GM18498 (cell line): ENCODE data around the gene C14orf93.

Experiments used
- ATAC-seq: cut with Tn5 transposase; IDR thresholded peaks from one replicate; pipeline ENCODE4 v1.9.1; 2021; ENCODE audit warnings: mild to moderate bottlenecking, moderate library complexity; ENCODE audit not compliant: unreplicated experiment

The C14orf93 gene

DNA sequence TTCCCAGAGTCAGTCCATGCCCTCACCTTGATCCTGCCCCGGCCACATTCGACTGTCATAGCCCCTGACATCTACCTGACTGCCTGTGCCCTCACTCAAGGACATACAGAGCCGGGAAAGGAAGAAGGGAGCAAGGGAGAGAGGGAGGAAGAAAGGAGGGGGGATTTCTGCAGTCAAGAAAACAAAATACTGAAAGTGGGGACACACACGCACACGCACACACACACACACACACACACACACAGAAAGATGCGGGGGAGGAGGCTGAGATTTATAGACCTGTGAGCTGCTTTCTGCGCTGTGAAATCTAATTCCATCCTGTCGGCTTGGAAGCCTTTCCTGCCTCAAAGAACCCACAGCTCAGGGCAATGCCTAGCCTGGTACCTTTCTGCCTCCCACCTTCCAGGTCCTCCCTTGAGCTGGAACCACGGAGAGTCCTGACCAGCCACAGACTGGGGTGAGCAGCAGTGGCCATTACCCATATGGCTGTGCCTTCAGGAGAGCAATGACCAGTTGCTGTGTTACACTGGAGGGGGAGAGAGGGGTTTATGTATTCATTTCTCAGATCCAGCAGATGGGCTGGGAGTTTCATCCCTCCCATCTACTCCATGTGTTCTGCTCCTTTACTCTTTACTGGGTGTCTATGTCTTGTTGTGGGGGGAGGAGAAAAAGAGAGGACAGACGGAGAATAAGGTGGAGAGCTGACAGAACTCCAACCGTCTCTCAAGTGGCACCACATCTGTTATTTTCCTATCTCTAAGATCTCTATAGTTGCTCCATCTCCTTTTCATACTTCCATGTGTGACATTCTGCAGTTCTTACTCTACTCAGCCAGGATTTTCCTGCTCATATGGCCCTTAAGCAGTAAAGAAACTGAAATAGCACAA lies 12.9 kb downstream of the C14orf93 start:
- ATAC-seq = no peak

DNA sequence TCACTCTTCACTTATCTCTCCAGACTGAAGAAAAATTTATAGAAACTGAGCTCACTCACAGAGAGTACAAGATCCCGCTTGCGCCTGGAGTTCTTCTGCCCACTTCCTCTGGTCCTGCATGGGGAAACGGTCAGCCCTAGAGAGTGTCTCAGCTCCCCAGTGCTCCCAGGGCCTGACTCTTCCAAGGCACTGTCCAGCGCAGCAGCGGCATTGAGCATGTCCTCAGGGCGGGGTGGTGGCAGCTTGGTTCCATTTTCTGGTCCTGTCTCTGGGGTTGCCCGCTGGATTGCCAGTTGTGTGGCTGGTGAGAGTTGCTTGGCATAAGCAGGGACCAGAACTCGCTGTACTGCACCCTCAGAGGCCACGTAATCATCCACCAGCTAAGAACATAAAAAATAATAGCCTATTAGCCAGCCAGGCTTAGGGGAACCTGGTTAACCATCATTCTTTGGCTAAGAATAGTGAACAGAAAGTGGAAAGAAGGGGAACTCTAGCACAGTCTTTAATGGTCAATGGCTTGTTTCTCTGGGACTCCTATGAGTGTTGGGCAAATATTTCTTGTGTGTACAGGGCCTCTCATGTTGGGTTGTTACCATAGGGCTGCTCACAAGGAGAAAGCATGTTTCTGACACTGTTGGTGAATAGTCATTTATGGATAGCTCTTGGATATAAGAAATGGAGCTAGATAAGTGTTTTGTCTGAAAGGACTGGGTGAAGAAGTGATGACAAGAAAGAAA lies 13.9 kb downstream of the C14orf93 start:
- no peak for ATAC-seq

- no peak for ATAC-seq
These were observed 15.1 kb downstream of the C14orf93 start for GRCh38 chr14:22994762-22995275.

DNA sequence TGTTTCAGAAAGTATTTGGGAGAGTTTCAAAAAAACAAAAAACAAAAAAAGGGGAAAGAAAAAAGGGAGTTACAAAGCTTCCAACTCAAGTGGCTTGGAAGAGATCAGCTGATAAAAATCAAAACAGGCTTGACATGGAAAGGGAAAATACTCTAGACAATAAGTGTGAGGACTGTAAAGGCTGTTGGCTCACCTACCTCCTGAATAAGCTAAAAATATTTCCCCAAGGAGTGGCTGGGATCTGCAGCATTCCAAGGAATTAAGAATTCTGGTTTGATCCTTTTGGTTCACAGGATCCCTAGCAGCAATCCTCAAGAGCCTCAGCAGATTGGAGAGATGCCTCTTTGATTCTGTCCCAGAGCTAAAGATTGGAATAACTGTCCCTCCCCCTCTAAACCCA lies 16.4 kb downstream of the C14orf93 start:
- ATAC-seq = no peak

DNA sequence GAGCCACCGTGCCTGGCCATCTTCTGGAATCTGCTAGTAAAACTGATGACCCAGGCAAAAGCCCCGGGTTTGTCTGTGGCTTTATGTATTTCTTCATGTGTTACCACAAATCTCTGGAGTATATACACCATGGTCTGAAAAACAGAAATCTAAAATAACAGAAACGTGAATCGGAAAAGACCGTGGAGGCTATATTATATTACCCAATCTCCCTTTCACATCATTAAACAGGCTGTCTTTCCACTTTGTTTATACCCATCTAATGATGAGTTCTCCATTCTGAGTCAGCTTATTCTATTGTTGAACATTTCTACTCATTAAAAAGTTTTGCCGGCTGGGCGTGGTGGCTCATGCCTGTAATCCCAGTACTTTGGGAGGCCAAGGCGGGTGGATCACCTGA lies 18.1 kb downstream of the C14orf93 start:
- ATAC-seq = no peak

DNA sequence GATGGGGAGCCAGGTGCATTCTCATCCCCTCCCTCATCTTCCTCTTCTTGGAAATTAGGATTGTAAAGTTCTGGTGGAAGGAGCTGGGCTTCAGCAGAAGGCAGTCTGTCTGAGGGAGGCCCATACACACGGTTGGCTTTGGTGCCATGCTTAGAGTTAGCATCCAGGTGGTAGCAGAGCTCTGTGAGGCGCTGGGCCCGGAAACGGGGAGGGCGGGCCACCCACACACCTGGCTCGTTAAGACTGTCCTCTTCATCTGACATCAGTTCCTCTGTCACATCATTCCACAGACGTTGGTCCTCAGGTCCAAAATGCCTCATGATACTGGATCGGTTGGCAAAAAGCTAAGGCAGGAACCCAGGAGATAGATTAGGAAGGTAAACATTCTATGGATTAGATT lies 22.7 kb downstream of the C14orf93 start:
- ATAC-seq = no peak

- ATAC-seq = no peak
These were observed 23.4 kb downstream of the C14orf93 start for GRCh38 chr14:22986508-22987054.

DNA sequence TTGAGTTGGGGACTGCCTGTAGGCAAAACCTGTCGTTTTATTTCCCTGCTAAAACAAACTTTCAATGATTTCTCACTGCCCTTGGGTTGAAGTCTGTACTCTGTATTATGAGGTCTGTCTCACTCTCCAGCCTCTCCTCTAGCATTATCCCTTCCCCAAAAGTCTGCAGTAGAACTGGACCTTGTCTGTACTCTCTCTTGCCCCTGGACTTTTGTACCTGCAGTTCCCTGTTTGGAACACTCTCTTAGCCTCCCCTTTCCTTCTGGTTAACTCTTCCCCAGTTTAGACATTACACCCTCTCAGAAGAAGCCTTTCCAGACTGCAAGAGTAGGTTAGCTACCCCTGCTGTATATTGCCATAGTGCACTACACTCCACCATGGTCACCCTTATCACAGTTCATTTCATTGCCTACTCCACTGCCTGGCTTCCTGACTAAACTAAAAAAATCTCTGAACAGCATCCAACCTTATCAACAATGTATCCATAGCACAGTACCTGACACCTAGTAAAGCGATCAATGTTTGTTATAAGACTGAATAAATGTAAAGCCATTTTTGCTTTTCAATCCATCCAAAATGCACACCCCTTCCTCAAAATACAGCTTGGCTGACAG lies 23.9 kb downstream of the C14orf93 start:
- no peak for ATAC-seq

DNA sequence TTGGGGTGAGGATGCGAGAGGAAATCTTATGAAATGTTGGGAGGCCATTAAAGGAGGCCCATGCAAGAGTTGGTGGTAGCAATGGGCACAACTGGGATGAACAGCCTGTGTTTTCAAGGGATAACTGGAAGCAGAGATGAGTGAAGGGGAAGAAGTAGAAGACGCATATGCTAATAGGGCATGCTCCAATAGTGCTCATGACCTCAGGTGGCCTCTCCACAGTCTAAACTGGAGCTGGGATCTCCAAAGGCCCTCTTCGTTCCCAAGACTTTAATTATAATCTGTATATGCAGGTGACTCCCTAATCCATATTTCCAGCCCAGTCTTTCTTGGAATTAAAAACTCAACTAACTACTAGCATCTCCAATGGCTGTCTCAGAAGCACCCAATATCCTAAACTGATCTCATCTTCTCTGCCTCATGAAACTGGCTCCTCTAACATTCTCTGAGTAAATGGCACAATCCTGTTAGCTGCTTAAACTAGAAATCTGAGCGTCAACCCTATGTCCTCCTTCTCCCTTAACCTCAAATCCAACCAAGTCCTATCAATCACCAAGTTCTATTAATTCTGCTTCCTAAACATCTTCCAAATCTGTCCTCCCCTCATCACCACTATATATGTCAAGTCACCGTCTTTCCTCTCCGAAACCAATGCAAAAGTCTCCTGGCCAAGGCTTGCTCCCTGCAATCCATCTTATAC lies 24.8 kb downstream of the C14orf93 start:
- no peak for ATAC-seq

DNA sequence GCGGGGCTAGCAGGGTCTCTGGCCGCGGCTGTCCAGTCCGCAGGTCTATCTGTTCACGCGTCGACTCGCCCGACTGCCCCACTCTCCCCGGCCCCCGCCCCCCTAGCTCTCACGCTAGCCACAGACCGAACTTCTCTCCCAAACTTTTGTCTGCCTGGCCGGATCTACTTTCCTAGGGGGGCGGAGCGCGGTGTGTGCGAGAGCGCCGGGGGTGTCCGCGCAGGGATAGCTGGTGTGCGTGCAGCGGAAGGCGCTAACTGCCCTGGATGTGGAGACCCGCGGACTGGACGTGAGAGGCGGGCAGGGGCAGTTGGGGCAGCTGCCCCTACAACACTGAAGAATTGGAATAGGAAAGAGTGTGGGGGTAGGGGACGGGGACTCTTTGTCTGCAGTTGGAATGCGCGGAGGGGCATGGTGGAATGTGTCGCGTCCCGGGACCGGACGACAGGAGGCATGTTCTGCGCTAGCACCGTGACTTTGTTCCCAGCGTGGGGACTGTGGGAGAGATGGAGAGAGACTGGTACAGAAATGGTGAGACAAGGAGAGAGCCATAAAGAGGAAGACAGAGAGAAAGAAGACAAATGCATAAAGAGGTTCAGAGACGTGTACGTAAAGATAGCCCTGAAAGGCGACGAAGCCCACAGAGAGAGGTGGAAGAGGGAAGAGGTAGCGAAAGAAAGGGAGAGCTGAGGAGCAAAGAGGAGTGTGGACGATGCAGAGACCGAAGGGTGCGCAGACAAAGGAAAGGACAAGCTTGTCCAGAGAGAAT lies 27.3 kb downstream of the C14orf93 start, which contains the start of gene AJUBA:
Gene AJUBA, minus strand, starts transcription at position 75 of the 769 bp plus-strand sequence. CDS start 285 bp downstream, outside the sequence.
- ATAC-seq = no peak

GRCh38 chr14:22981876-22982476 lies 28.0 kb downstream of the C14orf93 start:
- no peak for ATAC-seq

DNA sequence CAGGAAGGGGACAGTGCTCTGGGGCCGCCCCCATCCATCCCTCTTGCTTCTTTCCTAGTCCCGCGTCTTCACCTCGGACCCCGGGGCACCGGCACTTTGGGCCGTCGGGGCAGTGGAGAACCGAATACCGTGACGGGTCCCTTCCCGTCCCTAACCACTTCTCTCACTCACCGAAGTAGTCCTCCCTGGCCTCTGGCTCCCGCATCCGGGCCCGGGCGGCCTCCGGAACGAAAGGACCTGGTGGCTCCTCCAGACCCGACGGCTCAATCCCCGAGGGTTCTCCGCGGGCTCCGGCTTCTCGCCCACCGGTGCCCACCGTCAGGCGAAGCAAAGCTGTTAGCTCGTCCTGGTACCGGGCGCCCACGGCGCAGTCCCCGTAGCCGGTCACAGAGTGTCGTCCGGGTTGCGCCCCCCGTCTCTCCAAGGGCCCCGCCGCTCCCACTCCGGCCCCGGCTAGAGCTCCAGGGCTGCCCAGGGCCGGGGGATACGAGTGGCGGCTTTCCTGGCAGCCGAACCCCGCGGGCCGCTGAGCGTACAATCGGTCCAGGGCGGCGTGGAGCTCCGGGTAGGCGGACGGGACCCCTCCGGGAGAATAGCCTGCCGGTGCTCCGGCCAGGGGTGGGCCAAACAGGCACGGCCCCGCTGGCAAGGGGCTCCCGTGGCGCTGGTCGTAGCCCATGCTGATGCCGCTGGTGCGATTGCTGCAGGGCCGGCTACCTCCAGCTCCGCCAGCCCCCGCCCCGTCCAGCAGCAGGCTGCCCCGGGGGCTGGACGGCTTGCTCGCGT lies 28.7 kb downstream of the C14orf93 start:
- no peak for ATAC-seq

DNA sequence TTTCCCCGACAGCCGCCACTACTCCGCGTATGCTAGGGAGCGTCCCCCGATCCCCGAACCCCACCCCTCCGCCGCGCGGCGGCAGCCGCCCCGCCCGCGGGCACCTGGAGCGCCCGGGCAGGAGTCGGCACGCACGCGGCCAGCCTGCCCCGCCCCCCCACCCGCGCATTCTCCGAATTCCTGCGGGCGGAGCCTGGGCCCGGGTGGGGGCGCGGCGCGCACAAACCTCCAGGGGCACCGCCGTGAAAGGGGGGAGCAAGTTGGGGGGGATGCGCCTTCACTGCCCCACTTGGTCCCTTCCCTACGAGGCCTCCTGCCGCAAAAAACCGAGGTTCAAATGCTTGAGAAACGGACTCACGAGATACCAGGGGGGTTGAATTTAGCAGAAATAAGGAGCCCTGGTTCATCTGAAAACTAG lies 29.3 kb downstream of the C14orf93 start:
- ATAC-seq = no peak

GRCh38 chr14:22979748-22980392 lies 30.1 kb downstream of the C14orf93 start:
- ATAC-seq = no peak

- no peak for ATAC-seq
These were observed 30.8 kb downstream of the C14orf93 start for GRCh38 chr14:22978981-22979671.

GRCh38 chr14:22978487-22978837 lies 31.5 kb downstream of the C14orf93 start:
- ATAC-seq = no peak

DNA sequence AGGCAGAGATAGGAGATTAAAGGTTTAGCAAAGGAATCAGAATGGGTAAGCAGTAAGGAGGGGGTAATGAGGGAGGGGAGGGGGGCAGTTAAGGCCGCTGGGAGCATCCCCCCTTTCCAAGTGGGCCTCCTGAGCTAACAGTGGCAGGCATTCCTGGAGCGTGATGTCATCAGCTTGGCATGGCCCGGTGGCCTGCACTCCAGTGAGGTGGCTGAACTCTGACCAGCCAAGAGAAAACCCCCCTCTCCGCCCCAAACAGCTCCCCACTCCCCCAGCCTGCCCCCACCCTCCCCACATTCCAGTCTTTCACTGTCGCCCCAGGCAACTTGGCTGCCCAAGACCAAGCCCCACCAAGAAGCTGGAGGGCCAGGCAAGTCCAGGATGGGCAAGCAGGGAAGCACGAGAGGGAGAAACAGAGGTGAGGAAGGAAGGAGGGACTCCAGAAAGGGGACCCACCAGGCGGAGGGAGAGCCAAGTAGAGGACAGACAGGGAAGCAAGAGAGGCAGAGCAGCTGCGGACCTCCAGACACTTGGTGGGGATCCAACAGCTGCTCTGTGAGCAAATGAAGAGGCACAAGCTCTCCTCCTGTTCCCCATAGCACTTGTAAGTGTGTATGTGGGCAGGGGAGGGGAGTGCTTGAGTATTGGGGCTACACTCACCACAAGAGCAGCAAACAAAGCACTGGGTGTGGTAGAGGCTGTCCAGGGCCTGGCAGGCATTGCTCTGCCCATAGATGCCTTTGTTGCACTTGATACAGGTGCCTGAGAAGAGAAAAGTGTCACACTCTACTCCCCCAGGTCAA lies 32.1 kb downstream of the C14orf93 start:
- no peak for ATAC-seq
